Right lung (tissue), 5 donors: ENCODE measurements around the gene FLACC1. TPM values are rescaled to one million over a fixed set of nuclear protein-coding genes. Genes with fewer than 3 reads are reported as not detected.
"Not testable (repeated sequence)": the region's sequence is repeated elsewhere in the genome, so short reads cannot be mapped to it uniquely, and the experiment has no call there.

Experiments
- DNase-seq, 2 donors: peaks; one replicate each; pipeline ENCODE4 v3.0.0-alpha.2; 2013
- polyA plus RNA-seq, 5 donors: library from polyadenylated mRNA; unstranded; fragments of 120-200 nt; gene quantifications; one replicate each; pipeline versions ENCODE4 v1.2.1 to v1.2.3, GENCODE V29; 2013; ENCODE audit warnings: inconsistent platforms in 1 of 5, low replicate concordance in 1 of 5; ENCODE audit not compliant: insufficient read length in 5 of 5, insufficient read depth in 1 of 5

Gene FLACC1
- polyA plus RNA-seq, 5 donors, result 2.3 to 6.2 (median 4.1) TPM

DNA sequence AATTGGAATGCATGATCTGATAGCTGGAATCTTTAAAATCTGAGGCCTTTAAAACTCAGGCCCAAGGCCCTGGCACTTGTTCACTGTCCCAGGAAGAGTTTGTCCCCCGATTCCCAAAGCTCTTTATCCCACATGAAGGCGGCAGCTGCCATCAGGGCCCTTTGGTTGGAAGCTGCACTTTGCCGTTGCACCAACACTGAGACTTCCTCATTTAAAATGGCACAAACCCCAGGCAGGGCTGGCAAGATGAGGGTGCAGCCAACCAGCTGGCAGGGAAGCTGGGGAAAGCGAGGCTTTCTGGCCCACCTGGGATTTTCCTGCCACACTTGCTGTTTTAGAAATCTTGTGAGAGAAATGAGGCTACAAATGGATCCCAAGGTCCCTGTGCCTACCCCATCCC is 6.3 kb downstream of the FLACC1 start:
- DNase-seq, result no peak

DNA sequence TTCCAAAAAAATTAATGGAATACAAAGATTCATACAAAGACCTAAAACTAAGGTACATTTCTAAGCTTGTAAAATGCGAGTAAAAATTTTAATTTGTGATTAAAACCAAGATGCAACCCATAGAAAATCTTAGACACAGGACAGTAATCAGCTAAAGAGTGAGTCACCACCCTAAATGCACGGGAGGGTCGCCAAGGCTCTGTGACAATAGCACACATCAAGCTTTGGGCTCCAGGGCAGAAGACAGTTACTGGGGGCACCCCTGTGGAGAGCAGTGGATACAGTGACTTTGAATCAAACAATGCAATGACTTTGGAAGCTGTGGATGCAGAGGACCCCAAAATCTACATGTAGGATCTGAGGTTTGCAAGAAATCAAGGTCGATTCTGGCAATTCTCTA is 7.5 kb downstream of the FLACC1 start:
- no peak for DNase-seq

DNA sequence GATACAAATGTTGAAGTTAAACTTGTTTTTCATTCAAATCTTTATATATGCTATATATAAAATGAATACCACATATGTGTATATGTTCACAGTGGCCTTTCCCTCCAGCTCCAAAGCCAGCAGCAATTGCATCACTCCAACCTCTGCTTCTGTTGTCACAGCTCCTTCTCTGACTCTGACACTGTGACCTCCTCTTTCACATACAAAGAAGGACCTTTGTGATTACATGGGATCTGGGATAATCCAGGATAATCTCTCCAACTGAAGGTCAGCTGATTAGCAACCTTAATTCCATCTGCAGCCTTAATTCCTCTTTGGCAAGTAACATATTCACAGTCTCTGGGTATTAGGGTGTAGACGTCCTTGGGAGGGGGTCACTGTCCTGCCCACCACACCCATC is 8.4 kb downstream of the FLACC1 start:
- no peak for DNase-seq

DNA sequence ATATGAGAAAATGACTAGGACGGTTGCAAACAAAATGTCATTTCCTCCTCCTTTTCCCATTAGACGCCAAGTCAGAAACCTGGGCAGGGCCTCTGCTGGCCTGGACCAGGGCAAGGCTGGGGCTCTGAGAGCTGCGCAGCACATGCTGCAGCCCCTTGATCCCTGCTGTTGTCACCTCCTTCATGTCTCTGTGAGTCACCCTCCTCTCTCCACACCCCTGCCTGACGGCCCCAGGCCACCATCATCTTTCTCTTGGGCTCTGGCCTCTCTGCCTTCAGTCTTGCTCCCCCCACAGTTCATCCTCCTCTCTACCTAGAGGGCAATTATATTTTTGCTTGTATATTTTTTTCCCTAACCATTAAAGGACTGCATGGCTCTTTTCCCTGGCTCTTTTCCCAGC is 10.0 kb downstream of the FLACC1 start:
- no peak for DNase-seq

DNA sequence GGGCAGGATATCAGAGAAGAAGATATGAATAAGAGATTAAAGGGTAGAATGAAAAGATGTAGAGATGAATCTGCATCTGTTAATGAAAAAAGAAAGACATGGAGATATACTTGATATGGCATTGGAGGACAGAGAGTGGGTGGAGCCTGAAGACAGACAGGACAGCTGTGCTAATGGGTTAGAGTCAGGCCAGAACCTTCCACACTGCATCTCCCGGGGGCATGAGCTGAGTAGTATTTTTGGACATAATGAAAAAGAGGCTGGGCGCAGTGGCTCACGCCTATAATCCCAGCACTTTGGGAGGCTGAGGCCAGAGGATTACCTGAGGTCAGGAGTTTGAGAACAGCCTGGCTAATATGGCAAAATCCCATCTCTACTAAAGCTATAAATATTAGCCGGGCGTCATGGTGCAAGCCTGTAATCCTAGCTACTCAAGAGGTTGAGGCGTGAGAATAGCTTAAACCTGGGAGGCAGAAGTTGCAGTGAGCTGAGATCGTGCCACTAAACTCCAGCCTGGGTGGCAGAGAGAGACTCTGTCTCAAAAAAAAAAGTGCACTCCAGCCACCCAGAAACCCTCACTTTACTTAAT is 11.4 kb downstream of the FLACC1 start:
- no peak for DNase-seq

DNA sequence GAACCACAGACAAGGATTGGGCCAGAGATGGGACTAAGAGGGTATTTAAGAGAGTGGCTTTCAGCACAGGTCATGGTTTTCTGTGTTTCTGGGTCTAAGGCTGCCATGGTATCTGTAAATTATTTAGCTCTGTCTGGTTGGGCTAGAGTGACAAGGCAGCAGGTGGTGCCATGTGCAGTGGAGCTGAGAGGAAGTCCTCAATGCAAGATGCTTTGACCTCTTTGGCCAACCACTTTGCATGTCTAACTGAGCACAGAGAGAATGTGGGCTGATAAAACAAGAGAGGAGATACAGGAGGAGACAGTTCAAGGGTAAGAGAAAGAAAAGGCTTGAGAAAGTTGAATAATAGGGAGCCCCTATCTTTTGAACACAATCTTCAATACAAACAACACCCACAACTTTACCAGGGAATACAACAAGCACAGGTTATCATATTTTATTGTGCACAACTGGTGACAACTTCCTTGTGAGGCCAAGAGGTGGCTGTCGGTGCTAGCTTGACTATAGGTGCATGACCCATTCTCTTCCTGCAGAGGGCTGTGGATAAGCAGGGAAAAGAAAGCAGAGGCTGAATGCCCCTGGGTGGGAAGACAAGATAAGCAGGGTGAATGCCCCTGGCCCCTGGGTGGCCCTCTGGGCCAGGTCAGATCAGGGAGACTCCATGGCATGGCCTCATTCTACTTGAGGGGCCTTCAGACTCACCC is 12.3 kb downstream of the FLACC1 start:
- DNase-seq, result no peak

DNA sequence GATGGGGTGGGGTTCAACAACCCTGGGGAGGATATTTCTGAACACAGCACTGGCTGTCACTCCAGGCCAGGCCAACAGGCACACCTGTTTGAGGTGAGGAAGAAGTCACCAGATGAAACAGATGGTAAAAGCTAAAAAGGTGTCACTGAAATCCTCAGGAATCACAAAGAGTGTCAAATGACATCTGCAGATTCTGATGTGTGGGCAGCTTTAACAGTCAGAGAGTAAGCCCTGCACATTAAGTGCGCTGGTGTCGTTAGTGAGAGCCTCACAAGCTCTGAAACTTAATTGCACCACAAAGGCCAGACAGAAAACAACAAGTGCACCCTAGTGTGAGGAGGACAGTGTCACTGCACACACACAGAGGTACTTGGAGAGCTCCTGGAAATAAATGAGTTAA is 13.6 kb downstream of the FLACC1 start:
- no peak for DNase-seq

DNA sequence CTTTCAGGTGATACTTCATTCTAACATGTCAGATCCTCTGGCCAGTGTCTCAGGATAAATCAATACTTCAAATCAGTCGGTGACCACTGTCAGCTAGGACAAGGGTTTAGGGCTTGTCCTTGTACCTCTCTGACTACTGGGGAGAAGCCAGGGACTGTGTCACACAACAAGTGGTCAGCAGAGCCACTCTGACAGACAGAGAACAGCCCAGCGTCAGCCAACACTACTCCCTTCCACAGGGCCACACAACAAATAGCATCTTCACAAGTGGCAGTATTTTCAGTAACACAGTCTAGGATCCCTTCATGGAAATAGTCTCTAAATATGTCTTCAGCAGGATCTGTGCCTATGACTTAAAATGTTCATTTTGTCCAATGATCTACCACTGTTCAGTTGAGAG is 14.2 kb downstream of the FLACC1 start:
- DNase-seq, result no peak

DNA sequence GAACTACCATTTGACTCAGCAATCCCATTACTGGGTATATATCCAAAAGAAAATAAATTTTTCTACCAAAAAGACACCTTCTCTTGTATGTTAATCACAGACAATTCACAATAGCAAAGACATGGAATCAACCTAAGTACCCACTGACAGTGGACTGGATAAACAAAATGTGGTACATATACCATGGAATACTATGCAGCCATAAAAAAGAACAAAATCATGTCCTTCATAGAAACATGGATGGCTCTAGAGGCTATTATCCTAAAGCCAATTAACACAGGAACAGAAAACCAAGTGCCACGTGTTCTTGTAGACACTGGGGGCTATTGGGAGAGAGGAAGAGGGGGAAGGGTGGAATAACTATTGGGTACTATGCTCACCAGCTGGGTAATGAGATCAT is 27.7 kb downstream of the FLACC1 start:
- DNase-seq, result no peak

DNA sequence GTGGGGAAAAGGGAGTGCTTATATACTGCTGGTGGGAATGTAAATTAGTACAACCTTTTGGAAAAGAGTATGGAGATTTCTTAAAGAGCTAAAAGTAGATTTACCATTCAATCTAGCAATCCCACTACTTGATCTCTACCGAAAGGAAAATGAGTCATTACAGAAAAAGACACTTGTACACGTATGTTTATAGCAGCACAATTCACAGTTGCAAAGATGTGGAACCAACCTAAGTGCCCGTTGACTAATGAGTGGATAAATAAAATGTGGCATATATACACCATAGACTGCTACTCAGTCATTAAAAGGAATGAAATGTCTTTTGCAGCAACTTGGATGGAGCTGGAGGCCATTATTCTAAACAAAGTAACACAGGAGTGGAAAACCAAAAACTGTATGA is 29.5 kb downstream of the FLACC1 start:
- no peak for DNase-seq

DNA sequence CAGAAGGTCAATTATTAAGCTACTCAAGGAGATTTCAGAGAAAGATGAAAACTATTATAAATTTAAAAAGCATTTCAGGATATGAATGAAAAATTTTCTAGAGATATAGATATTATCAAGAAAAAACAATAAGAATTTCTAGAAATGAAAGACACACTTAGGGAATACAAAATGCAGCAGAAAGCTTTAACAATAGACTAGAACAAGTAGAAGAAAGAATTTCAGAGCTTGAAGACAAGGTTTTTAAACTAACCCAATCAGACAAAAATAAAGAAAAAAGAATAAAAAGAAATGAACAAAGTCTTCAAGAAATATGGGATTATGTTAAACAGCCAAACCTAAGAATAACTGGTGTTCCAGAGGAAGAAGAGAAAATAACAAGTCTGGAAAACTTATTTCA is 34.4 kb downstream of the FLACC1 start:
- no peak for DNase-seq

DNA sequence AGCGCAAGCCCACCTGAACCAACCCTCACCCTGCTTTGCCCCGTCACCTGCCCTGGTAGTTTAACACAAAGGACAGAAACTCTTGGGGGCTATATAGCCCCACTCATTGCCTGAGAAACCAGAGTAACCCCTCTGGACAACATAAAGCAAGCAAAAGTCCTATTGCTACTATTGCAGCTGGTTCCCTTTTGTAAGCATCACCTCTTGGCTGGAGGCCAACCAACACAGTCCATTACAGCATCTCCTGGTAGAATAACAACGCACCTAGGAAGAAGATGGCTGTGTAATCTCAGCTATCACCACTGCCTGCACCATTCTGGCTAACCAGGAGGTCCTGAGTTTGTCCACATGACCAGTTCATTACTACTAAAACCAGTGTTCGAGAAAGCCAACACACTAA is 36.4 kb downstream of the FLACC1 start:
- DNase-seq, result no peak

DNA sequence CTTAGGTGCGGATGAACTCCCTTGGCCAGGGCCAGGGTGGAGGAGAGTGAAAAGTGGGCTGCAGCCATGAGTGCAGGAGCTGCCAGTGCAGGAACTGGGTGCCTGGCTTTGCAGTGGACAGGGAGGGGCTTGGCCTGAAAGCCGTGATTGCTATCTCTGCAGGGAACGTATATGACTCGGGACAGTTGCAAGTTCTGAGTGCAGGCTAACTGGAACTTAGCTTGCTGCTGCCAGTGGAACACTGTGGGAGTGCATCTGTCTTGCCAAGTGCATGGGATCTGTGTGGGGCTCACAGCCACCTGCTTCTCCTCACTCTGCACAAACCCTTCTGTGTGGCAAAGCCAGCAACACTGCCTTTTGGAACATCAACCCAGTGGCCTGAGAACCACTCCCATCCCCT is 36.9 kb downstream of the FLACC1 start:
- DNase-seq, result no peak

DNA sequence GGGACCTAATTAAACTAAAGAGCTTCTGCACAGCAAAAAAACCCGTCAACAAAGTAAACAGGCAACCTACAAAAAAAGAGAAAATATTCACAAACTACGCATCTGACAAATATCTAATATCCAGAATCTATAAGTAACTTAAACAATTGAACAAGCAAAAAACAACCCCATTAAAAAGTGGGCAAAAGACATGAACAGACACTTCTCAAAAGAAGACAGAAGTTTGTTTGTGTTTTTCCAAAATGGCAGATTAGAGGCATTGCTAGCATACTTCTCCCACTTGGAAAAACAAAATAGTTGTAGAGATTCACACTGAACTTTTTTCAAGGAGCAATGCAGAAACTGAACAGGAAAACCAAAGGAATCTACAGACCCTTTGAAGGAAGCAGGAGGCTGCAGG is 37.6 kb downstream of the FLACC1 start:
- no peak for DNase-seq

DNA sequence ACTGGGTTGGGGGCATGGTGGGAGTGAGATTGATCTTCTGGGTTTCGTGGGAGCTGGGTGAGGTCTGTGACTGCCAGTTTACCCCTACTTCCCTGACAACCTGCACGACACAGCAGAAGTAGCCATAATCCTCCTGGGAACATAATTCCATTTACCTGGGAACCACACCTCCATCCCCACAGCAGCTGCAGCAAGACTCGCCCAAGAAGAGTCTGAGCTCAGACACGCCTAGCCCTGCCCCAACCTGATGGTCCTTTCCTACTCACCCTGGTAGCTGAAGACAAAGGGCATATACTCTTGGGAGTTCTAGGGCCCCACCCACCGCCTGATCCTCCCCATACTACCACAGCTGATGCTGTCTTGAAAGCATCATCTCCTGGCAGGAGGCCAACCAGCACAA is 43.8 kb downstream of the FLACC1 start:
- no peak for DNase-seq

DNA sequence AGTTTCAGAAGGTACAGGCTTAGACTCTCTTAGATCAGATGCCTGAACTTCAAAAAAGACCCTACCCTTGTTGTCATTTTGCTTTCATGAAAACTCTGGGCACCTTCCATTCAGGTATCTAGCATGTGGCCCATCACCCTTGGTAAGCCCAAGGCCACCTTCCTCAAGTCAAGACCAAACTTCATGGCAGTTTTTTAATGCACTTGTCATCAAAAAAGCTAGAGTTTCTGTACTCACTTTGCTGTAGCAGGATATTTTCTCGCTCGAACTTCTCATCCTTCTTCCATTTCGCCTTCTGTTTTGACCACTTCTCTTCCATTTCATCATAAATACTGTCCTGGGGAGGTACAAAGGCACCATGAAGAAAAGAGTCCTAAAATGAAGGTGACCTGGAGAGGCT is 48.2 kb downstream of the FLACC1 start:
- DNase-seq, result no peak

DNA sequence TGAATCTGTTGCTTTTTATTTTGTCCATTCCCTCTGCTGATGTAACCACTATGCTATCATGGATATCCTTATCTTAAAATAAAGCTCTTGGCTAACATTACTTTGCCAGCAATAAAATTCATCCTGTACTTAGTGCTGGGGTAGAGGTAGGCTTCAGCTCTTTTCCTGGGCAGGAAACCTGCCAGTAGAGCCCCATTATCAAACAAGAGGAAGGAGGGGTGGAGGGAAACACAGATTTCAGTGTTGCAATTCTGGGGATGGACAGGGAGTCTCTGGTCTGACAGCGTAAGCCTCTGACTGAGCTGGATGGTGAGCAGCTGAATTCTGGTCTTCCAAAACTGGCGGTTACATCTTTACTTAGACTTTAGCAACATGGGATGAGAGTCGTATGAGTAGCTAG is 49.3 kb downstream of the FLACC1 start:
- no peak for DNase-seq

DNA sequence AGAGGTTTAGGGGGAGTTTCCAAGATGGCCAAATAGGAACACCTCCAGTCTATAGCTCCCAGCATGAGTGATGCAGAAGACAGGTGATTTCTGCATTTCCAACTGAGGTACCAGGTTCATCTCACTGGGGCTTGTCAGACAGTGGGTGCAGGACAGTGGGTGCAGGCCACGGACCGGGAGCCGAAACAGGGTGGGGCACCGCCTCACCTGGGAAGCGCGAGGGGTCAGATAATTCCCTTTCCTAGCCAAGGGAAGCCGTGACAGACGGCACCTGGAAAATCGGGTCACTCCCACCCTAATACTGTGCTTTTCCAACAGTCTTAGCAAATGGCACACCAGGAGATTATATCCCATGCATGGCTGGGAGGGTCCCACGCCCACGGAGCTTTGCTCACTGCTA is 57.2 kb downstream of the FLACC1 start:
- not testable (repeated sequence) for DNase-seq

DNA sequence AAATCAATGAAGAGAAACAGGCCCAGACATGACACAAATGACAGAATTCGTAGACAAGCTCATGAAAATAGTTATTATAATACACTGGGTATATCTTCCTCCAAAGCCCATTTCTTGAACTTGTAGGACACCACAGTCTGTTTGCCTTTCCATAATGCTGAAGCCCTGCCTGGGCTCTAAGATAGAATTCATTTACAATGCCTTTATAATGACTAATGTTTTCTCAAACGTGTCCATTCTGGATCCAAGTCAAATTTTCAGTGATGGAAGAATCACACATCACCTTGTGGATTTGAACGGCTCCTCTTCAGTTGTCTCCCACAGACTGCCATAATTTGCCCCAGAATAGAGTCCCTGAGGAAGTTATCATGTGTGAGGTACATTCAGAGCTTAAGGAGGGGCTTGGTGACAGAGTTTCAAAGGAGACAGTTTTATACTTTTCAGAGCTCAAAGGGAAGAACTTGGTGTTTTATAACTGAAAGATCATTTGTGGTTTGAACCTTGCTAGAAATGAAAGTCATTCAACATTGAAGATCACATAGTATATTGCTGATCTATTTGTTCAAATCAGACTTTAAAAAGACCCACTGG is 58.6 kb downstream of the FLACC1 start:
- no peak for DNase-seq

DNA sequence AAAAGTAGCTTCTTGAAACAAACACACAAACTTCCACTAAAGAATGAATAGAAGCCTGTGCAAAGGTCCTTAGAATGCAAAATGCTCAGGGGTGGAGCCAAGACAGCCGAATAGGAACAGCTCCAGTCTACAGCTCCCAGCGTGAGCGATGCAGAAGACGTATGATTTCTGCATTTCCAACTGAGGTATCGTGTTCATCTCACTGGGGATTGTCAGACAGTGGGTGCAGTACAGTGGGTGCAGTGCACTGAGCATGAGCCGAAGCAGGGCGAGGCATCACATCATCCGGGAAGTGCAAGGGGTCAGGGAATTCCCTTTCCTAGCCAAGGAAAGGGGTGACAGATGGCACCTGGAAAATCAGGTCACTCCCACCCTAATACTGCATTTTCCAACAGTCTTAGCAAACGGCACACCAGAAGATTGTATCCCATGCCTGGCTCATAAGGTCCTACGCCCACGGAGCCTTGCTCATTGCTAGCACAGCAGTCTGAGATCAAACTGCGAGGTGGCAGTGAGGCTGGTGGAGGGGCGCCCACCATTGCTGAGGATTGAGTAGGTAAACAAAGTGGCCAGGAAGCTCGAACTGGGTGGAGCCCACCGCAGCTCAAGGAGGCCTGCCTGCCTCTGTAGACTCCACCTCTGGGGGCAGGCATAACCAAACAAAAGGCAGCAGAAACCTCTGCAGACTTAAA is 66.5 kb downstream of the FLACC1 start:
- DNase-seq, result not testable (repeated sequence)

DNA sequence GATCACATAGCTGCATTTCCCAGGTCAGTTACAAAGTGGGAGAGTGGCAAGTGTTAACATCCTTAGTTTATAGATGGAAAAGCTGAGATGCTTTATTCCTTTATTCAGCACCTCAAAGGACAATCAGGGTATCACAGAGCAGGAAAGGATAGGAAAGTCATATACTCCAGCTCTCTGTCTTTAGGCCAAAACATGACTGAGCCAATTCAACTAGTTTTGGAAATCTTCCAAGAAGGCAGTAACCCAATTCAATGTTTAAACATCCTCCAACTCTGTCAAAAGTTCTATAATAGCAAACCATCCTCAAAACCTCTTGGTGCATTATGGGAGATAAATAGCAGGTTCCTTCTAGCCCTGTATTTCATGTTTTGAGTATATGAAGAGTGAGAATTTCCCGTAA is 71.6 kb downstream of the FLACC1 start:
- DNase-seq, result peak; percentile 5 to 9

DNA sequence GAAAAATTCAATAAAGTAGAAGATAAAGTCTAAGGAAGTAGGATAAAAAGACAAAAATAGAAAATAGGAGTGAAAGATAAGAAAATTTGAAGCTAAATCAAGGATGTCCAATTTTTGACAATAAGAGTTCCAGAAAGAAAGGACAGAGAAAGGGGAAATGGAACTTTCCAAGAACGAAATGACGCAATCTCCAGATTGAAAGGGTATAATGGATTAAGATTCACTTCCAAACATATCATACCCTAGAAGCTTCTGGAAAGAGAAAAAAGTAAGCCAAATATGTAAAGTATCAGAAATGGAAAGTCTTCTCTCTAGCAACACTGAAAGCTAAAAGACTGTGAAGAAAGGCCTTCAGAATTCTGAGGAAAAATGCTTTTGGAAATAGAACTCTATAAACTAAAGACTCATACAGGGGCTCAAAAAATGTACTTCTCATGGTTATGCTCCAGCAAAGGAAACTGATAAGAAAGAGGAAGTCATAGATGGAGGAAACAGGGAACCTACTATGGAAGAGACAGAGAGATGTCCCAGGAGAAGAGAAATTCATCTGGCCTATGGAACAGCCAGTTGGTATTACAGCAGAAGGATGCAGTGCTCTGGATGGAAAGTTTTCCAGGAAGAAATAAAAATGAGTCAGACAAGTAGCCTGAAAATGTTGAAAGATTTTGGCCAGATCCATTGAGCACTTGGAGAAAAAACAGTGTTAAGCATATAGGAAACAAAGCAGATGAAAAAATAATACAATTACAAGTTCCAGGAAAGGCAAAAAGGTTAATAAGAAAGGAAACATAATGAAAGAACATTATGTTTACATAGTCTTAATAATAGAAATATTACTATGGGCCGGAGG is 76.7 kb downstream of the FLACC1 start:
- no peak for DNase-seq
